Loucy (cell line): Measurements from ENCODE around the gene NHS.

Source experiments
- H2AFZ ChIP-seq: fragments of 200-600 bp; sonication (generic); 2 replicates; pipeline ENCODE4 v1.6.0; 2016; ENCODE audit warnings: antibody characterized with exemption, mild to moderate bottlenecking, low read length, moderate library complexity
- H3F3A ChIP-seq: fragments of 200-600 bp; 2 replicates; pipeline ENCODE4 v1.6.0; 2016; ENCODE audit warnings: antibody characterized with exemption, low read depth, mild to moderate bottlenecking
- H3K27me3 ChIP-seq: fragments of 200-600 bp; sonication (generic); 2 replicates; pipeline ENCODE4 v1.6.1; 2014; ENCODE audit warnings: low read length, mild to moderate bottlenecking; ENCODE audit not compliant: insufficient read depth, poor library complexity, severe bottlenecking
- H3K36me3 ChIP-seq: fragments of 200-600 bp; sonication (generic); 2 replicates; pipeline ENCODE4 v1.6.1; 2016; ENCODE audit warnings: low read length; ENCODE audit not compliant: insufficient read depth
- H3K4me1 ChIP-seq: fragments of 200-600 bp; sonication (generic); 2 replicates; pipeline ENCODE4 v1.5.1; 2014; ENCODE audit warnings: low read length, mild to moderate bottlenecking; ENCODE audit not compliant: insufficient read depth, poor library complexity, severe bottlenecking
- H3K4me2 ChIP-seq: fragments of 200-600 bp; sonication (generic); 2 replicates; pipeline ENCODE4 v1.6.0; 2014; ENCODE audit warnings: antibody characterized with exemption, low read length, low read depth, mild to moderate bottlenecking; ENCODE audit not compliant: poor library complexity, severe bottlenecking
- H3K4me3 ChIP-seq: fragments of 200-600 bp; sonication (generic); 2 replicates; pipeline ENCODE4 v1.5.1; 2014; ENCODE audit warnings: low read length, mild to moderate bottlenecking, mixed read lengths; ENCODE audit not compliant: poor library complexity, severe bottlenecking
- H3K79me2 ChIP-seq: fragments of 200-600 bp; sonication (generic); 2 replicates; pipeline ENCODE4 v1.6.1; 2014; ENCODE audit warnings: low read length; ENCODE audit not compliant: insufficient read depth
- H3K9ac ChIP-seq: fragments of 200-600 bp; sonication (generic); 2 replicates; pipeline ENCODE4 v1.6.0; 2014; ENCODE audit warnings: mild to moderate bottlenecking, low read depth, low read length, moderate library complexity; ENCODE audit not compliant: poor library complexity, severe bottlenecking
- H3K9me2 ChIP-seq: fragments of 200-600 bp; sonication (generic); replicated peaks from 2 replicates; pipeline ENCODE4 v1.6.1; 2016; ENCODE audit warnings: low read depth, low read length, mixed read lengths
- H3K9me3 ChIP-seq: fragments of 200-600 bp; sonication (generic); 2 replicates; pipeline ENCODE4 v1.6.1; 2014; ENCODE audit warnings: mild to moderate bottlenecking, antibody characterized with exemption, low read length, low read depth; ENCODE audit not compliant: insufficient read depth
- H4K20me1 ChIP-seq: fragments of 200-600 bp; sonication (generic); 2 replicates; pipeline ENCODE4 v1.6.0; 2014; ENCODE audit warnings: antibody characterized with exemption, low read length, mild to moderate bottlenecking; ENCODE audit not compliant: insufficient read depth, poor library complexity, severe bottlenecking
- CTCF ChIP-seq: fragments of 200-600 bp; sonication (generic); conservative IDR thresholded peaks from 2 replicates; pipeline ENCODE4 v1.5.1; 2014; ENCODE audit warnings: mild to moderate bottlenecking, antibody characterized with exemption, low read length
- EZH2phosphoT487 ChIP-seq: fragments of 200-600 bp; IDR thresholded peaks from 2 replicates; pipeline ENCODE4 v1.6.1; 2018; ENCODE audit warnings: antibody characterized with exemption, mild to moderate bottlenecking, moderate library complexity, borderline replicate concordance

The NHS gene

DNA sequence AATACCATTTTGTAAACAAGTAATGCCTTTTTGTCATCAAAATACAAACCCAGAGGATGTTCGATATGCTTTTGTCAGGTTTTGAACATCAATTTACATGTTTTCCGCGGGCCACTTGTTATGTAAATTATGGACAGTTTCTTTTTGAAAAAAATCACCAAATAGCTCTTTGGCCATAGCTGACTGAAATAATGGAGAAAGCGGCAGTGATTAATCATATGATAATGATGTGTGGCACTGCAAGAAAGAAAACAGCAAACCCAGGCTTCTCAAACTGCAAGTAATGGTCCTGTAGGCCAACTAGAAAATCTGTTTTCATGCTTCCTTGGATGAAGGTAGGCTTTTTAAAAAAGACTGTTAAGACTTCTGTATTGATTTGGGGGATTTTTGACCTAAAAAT is 346.7 kb downstream of the NHS start:
- no peak overlapping the region for H2AFZ ChIP-seq
- no peak for TF ChIP-seq EZH2phosphoT487
- TF ChIP-seq CTCF, result no peak
- no peak overlapping the region for H3K9ac ChIP-seq
- H3K36me3 ChIP-seq, result no peaks in the 10 kb centered on the region
- H3K27me3 ChIP-seq, result no peaks in the 10 kb centered on the region
- no peaks in the 10 kb centered on the region for H4K20me1 ChIP-seq
- no peak overlapping the region for H3K4me3 ChIP-seq
- H3K9me3 ChIP-seq, result no peaks in the 10 kb centered on the region
- H3K4me2 ChIP-seq, result no peak overlapping the region
- no peaks in the 10 kb centered on the region for H3K9me2 ChIP-seq
- no peaks in the 10 kb centered on the region for H3K4me1 ChIP-seq
- H3K79me2 ChIP-seq, result no peaks in the 10 kb centered on the region
- no peaks in the 10 kb centered on the region for H3F3A ChIP-seq

GRCh38 chrX:17725181-17725580 is 350.2 kb downstream of the NHS start:
- no peak overlapping the region for H3K4me2 ChIP-seq

DNA sequence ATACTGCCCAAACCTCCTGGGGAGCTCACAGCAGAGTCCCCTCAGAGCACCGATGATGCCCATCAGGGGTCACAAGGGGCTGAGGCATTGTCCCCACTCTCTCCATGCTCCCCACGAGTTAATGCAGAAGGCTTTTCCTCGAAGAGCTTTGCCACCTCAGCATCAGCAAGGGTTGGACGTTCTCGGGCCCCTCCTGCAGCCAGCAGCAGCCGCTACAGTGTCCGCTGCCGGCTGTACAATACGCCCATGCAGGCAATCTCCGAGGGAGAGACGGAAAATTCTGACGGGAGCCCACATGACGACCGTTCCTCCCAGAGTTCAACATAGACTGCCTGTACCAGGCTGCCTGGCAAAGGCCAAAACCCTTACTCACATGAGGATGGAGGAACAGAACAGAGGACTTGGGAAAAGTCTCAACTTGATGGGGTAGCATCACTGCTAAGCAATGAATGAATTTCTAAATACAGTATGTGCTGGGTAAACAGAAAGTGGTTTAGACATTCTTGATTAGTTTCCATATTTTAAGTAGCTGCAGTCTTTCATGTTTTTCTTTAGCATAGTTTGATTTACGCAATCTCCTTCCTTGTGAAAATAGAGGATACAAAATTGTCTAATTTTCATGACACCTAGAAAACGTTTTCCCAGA is 357.3 kb downstream of the NHS start:
- Histone ChIP-seq H3K79me2 (no peaks in the 10 kb centered on the region), H3K9me2 (no peaks in the 10 kb centered on the region), H3K4me1 (no peaks in the 10 kb centered on the region), H4K20me1 (no peaks in the 10 kb centered on the region), H3K9ac (no peak overlapping the region), H3K27me3 (no peaks in the 10 kb centered on the region), H3K4me2 (no peak overlapping the region), H3F3A (no peaks in the 10 kb centered on the region), H2AFZ (no peak overlapping the region), H3K4me3 (no peak overlapping the region), H3K36me3 (no peaks in the 10 kb centered on the region), H3K9me3 (no peaks in the 10 kb centered on the region)
- TF ChIP-seq EZH2phosphoT487 (no peak), CTCF (no peak)

More at GRCh38 chrX:17725181-17725580, 350.2 kb downstream of the NHS start:
- no peaks in the 10 kb centered on the region for H3K36me3 ChIP-seq
- H4K20me1 ChIP-seq, result no peaks in the 10 kb centered on the region
- no peak overlapping the region for H3K4me3 ChIP-seq
- no peaks in the 10 kb centered on the region for H3K79me2 ChIP-seq
- no peaks in the 10 kb centered on the region for H3K9me2 ChIP-seq
- TF ChIP-seq EZH2phosphoT487, result no peak
- TF ChIP-seq CTCF, result no peak
- H3K27me3 ChIP-seq, result no peaks in the 10 kb centered on the region
- no peak overlapping the region for H3K9ac ChIP-seq
- no peak overlapping the region for H2AFZ ChIP-seq
- H3F3A ChIP-seq, result no peaks in the 10 kb centered on the region
- no peaks in the 10 kb centered on the region for H3K9me3 ChIP-seq
- H3K4me1 ChIP-seq, result no peaks in the 10 kb centered on the region
